Endothelial cell (in vitro differentiated cells): ENCODE measurements around the gene DNAH3. TPM values are rescaled to one million over a fixed set of nuclear protein-coding genes. Genes with fewer than 3 reads are reported as not detected.
"Not testable (repeated sequence)": the region's sequence is repeated elsewhere in the genome, so short reads cannot be mapped to it uniquely, and the experiment has no call there.

Source experiments
- DNase-seq: peaks from one replicate; pipeline ENCODE4 v3.0.0; 2021; ENCODE audit warnings: low spot score
- H3K27ac Mint-ChIP-seq: one replicate; pipeline ENCODE4 v1.8.0; 2021; ENCODE audit warnings: mixed read lengths, inconsistent platforms; ENCODE audit not compliant: unreplicated experiment
- H3K27me3 Mint-ChIP-seq: one replicate; pipeline ENCODE4 v1.8.0; 2021; ENCODE audit warnings: mild to moderate bottlenecking, moderate library complexity, mixed read lengths, inconsistent platforms; ENCODE audit not compliant: unreplicated experiment
- H3K36me3 Mint-ChIP-seq: one replicate; pipeline ENCODE4 v1.8.0; 2021; ENCODE audit warnings: mild to moderate bottlenecking, low read depth, mixed read lengths, inconsistent platforms; ENCODE audit not compliant: unreplicated experiment
- H3K4me1 Mint-ChIP-seq: one replicate; pipeline ENCODE4 v1.8.0; 2021; ENCODE audit warnings: mild to moderate bottlenecking, mixed read lengths, inconsistent platforms; ENCODE audit not compliant: unreplicated experiment
- H3K4me3 Mint-ChIP-seq: one replicate; pipeline ENCODE4 v1.8.0; 2021; ENCODE audit warnings: mild to moderate bottlenecking, mixed read lengths, inconsistent platforms; ENCODE audit not compliant: unreplicated experiment
- H3K9me3 Mint-ChIP-seq: one replicate; pipeline ENCODE4 v1.8.0; 2021; ENCODE audit warnings: mixed read lengths, inconsistent platforms; ENCODE audit not compliant: unreplicated experiment
- total RNA-seq: library from RNA; stranded (reverse); fragmentation: NEBNext Ultra II Directional; extraction: Animal tissue kit (Norgen Biotek cat#: 25700); gene quantifications from one replicate; pipeline ENCODE4 v1.2.1, GENCODE V29; 2021; ENCODE audit not compliant: unreplicated experiment
- TF ChIP-seq, protein P1 (sequence below): fragments of 200-600 bp; sonication (generic); IDR thresholded peaks from one replicate; pipeline ENCODE4 v1.5.0; 2021; ENCODE audit warnings: antibody characterized with exemption; ENCODE audit not compliant: unreplicated experiment

DNAH3 gene
- total RNA-seq, 1 donor from 2014 or later = 0.05 TPM

DNA sequence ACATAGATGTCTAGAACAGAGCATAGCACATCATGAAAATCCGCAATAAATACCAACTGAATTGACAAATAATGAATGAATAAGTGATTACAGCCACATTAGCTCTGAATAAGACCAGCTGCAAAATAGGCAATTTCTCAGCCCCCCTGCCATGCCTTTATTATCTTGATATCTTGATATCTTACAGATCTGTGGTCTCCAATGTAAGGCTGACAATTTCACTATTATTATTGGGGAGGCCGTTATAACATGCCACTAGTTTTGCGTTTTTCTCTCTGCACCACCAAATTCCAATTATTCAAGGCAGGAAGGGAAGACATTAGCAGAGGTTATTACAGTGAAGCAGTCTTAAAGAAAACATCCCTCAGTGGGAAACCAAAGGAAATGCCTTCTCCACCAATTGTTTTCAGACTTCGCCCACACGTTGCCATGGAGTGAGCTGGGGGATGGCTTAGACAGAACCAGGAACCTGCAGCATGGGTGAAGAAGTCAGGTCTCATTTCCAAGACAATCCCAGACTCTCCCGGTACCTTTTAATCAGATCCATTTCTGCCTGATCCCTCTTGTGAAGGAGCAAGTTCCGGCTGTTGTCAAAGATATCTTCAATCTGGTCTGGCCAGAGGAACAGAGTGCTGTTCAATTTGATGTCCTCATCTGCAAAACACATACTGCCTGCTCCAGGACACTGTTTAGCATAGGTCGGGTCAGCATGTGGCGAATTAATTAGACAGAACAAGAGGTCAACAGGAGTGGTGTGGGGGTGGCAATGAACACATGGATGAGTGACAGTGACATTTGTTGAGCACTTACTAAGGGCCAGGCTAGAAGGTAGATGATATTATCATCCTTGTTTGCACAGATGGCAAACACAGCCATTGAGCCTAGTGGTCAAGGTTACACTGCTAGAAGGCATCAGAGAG lies 46.4 kb downstream of the DNAH3 start:
- Mint-ChIP-seq H3K27ac (peak overlapping the region; percentile 98), H3K4me1 (peaks cover 26% of the 10 kb centered on the region), H3K4me3 (peak overlapping the region; percentile 45)

DNA sequence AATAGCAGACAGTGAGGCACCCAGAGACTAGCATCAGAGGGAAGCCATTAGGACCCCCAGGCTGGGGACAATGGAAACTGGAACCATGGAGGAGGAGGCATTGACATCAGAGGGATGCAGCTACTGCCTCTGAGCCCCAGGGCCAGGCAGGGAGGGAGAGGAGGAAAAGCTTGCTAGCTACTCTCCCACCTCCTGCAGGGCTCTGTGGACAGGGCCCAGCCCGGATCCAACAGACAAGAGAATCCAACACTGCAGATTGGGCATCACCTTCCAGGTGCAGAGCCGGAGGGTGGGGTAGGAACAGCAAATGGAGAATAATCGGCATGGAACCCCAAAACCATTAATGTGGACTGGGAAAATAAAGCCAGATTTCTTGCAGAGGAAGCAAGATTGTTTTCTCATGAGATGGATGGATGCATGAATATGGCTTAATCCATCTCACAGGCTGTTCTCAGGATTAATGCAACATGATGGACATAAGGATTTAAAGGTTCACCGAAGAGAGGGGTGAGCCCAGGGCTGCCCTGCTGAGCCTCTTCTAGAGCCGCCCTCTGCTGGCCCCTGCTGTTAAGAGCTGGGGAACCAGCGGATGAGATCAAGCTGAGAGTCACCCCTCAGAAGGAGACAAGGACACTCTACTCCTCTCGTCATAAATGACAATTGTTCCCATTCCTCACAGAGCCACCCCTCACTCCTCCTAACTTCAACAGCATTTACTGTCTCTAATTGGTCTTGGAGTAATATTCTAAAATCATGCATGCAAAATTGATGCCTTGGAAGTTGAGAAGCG lies 48.8 kb downstream of the DNAH3 start:
- TF ChIP-seq, protein P1, sequence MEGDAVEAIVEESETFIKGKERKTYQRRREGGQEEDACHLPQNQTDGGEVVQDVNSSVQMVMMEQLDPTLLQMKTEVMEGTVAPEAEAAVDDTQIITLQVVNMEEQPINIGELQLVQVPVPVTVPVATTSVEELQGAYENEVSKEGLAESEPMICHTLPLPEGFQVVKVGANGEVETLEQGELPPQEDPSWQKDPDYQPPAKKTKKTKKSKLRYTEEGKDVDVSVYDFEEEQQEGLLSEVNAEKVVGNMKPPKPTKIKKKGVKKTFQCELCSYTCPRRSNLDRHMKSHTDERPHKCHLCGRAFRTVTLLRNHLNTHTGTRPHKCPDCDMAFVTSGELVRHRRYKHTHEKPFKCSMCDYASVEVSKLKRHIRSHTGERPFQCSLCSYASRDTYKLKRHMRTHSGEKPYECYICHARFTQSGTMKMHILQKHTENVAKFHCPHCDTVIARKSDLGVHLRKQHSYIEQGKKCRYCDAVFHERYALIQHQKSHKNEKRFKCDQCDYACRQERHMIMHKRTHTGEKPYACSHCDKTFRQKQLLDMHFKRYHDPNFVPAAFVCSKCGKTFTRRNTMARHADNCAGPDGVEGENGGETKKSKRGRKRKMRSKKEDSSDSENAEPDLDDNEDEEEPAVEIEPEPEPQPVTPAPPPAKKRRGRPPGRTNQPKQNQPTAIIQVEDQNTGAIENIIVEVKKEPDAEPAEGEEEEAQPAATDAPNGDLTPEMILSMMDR = no peak
- Mint-ChIP-seq H3K4me3 (no peak overlapping the region), H3K27ac (peak overlapping the region; percentile 42), H3K27me3 (no peaks in the 10 kb centered on the region), H3K9me3 (no peaks in the 10 kb centered on the region), H3K36me3 (no peaks in the 10 kb centered on the region), H3K4me1 (peaks cover 26% of the 10 kb centered on the region)
- peak; percentile 28 for DNase-seq

More for the DNA sequence above, 46.4 kb downstream of the DNAH3 start:
- peak; percentile 39 for DNase-seq
- Mint-ChIP-seq H3K9me3 (no peaks in the 10 kb centered on the region), H3K27me3 (no peaks in the 10 kb centered on the region), H3K36me3 (no peaks in the 10 kb centered on the region)
- TF ChIP-seq, protein P1 = no peak

DNA sequence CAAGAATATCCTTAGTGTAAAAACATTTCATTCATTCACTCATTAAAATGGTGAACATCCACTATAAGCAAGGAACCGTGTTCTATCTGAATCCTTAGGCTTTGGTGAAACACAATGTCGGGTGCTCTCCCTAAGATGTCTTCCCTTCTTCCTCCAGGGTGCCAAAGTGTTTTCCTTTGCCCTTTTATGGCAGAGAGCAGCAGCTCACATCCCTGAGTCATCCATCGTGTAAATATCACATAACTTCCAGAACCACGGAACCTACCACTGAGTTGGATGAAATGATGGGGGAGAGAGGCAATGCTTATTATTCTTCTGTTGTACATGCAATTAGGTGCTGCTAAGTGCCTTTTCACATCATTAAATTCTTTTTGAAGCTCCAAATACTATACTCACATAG lies 50.2 kb downstream of the DNAH3 start:
- Mint-ChIP-seq H3K27ac (no peak overlapping the region), H3K27me3 (no peaks in the 10 kb centered on the region), H3K4me3 (no peak overlapping the region), H3K9me3 (no peaks in the 10 kb centered on the region), H3K36me3 (no peaks in the 10 kb centered on the region), H3K4me1 (peaks cover 26% of the 10 kb centered on the region)
- TF ChIP-seq, protein P1 = no peak
- no peak for DNase-seq

DNA sequence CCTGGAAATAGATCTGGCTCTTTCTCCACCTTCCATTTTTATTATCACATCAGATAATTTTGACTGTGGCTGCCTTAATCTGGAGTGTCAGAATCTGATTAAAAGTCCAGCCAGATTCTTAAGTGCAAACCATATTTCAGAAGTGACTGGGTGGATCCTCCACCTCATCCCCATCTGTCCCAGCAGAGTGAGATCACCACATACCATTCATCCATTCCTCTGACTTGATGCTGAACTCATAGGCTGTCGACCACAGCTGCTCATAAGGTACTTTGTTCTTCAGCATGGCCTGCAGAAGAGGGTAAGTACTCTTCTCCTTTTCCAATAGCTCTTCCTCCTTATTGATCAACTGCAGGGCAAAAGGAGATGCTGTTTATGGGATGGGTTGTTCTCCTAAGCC lies 53.5 kb downstream of the DNAH3 start:
- Mint-ChIP-seq H3K27ac (no peak overlapping the region), H3K4me3 (no peak overlapping the region), H3K4me1 (peaks cover 5% of the 10 kb centered on the region), H3K27me3 (no peaks in the 10 kb centered on the region), H3K36me3 (no peaks in the 10 kb centered on the region), H3K9me3 (no peaks in the 10 kb centered on the region)
- TF ChIP-seq, protein P1 = no peak
- DNase-seq = no peak

DNA sequence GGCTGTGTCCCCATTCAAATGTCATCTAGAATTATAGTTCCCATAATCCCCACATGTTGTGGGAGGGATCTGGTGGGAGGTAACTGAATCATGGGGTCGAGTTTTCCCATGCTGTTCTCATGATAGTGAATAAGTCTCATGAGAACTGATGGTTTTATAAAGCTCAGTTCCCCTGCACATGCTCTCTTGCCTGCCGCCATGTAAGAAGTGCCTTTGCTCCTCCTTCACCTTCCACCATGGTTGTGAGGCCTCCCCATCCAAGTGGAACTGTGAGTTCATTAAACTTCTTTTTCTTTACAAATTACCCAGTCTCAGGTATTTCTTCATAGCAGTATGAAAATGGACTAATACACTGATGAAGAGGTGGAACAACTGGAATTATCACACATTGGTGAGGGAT lies 55.9 kb downstream of the DNAH3 start:
- H3K9me3 Mint-ChIP-seq, H3K27ac Mint-ChIP-seq, H3K27me3 Mint-ChIP-seq, H3K36me3 Mint-ChIP-seq, H3K4me3 Mint-ChIP-seq, DNase-seq, H3K4me1 Mint-ChIP-seq: not testable (repeated sequence)
